NOMO-1 (cell line): ENCODE measurements around the gene ARVCF.

Source experiments
- DNase-seq, 2 experiments: peaks; one replicate each; lab custom pipeline; 2025; ENCODE audit not compliant: unreplicated experiment in 2 of 2; lab: John Stamatoyannopoulos, UW

The ARVCF gene

GRCh38 chr22:20019661-20020532 lies 3.3 kb upstream of the ARVCF start:
- no peak for DNase-seq

- no peak for DNase-seq
These were observed 1.4 kb upstream of the ARVCF start for GRCh38 chr22:20018001-20018400.

DNA sequence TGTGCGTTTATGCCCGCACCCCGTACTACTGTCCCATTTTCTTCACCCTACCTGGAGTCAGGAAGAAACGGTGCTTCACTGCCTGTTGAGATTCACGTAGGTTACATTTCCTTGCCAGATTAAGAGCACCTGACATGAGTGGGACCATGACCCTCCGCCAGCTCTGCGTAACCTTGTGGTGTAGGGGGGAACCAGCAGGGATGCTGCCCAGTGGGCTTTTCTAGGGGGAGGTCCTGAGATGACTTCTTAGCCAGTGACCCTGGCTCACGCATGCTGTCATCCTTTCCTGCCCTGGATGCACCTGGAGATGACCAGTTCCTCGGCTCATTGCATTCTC lies 967 bp upstream of the ARVCF start:
- no peak for DNase-seq

DNA sequence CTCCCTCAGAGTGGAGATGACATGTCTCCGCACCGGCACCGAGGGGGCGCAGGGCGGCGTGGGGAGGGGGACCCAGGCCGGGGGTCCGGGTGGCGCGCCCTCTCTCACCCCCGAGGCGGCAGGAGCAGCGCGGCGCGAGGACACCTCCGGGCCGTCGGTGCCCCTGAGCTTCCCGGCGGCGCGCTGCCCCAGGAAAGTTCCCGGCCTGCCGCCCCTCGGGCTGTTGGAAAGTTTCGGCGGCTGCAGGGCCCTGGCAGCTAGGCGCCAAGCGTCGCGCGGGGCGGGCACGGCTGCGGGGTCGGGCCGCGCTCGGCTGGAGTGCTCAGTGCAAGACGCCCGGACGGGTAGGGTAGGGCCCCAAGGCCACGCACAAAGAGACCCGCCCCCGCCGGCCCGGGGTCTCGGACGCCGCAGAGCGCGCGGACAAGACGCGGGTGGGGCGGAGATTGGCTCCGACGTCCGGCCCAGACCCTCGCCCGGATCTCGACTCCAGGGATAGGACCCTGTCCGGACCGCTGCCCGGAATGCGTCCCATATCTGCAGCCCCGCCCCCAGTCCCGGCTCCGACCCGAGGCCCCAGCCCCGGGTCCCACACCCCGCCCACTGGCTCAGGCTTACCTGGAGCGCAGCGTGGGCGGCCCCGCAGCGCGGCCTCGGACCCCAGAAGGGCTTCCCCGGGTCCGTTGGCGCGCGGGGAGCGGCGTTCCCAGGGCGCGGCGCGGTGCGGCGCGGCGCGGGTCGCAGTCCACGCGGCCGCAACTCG lies 471 bp downstream of the ARVCF start:
- peak; percentile 5 to 10 for DNase-seq

GRCh38 chr22:20015187-20015625 lies 1.4 kb downstream of the ARVCF start:
- DNase-seq = no peak

GRCh38 chr22:20014526-20015186 lies 2.0 kb downstream of the ARVCF start:
- no peak for DNase-seq

- peak in 1 of 2 experiments; percentile 31 for DNase-seq
These were observed 3.2 kb downstream of the ARVCF start for GRCh38 chr22:20013382-20013871.

DNA sequence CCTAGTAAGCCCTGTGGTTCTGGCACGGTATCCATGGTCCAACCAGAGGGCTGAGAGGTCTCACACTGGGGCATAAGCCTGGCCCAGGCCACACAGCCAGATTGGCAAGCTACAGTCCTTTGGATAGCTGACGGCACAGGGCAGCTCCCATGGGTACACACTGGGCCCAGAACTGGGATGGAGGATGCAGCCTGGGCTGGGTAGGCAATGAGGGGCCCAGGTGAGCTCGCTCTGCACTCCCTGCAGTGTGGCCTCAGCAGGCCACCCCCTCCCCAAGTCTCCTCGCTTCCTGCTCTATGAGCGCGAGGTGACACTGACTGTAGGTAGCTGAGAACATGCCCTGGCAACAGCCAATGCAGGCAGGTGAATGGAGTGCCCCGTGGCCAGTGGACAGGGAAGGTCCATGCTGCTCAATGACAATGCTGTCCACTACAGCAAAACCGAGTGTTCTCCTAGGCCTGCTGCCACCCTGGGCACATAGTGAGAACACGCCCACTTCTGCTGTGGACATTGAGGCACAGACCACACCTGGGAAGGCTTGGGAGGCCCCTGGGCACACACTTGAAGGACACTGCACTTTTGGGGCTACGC lies 3.8 kb downstream of the ARVCF start:
- DNase-seq = no peak

DNA sequence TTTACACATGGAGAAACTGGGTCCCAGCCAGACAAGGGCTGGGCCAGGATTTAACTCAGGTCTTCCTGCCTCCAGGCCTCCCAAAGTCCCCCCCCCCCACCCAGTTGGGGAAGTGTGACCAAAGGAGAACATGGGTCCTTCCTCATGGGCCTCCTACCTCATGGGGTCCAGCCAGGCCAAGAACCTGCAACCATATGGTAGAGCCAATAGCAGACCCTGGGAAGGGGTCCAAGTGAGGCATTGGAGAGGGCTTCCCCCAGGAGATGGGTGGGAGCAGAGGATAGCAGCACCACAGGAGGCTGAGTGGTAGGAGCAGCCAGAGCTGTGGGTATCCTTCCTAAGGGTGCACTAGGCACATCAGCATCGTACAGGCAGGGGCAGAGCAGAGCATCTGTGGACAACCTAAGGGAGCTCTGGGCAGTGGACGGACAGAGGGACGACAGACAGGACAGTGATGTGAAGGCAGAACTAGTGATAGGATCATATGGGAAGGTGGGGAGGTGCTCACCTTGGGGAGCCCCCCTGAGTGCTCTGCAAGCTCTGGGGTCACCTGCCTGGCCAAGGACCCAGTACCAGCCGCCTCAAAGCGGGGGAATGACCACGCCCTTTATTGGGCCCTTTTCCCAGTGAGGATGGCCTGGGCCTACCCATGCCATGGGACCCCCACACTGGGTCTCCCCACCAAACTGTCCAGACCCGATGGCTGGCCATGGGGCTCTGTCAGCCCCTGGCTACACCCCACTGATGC lies 4.5 kb downstream of the ARVCF start:
- no peak for DNase-seq

DNA sequence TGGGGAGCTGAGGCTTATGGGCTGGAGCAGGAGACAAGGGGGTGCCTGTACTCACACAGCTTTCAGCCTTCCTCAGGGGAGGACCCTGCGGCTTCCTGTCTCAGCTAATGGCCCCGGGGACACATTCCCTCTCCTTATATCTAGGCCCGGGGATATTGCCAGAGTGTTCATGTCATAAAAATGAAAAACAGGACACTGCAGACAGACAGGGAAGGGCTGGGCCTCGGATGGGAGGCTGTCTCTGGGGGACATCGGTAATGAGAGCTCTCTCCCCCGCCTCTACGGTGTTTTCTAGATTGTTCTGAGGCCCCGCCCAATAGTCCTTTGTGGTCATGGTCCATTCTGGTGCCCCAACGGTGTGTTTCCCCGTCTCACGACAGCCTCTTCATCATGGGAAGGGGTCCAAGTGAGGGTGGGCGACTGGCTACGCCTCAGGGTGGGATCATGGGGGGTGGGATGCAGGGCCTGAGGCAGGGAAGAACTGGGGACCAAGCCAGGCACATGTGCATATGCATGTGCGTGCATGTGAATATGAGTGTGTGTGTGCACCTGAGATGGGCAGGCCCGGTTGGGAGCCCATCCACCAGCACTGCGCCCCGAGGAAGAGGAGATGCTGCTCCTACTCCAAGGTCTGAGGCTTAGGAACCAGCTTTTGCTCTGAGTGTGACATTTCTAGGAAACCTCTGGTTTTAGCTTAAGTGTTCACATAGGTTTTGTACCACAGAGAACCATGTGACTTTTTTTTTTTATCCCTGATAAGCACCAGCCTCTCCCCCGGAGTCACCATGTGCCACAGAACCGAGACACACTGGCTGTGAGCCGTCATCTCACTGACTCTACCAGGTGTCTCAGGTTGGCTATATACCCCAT lies 5.3 kb downstream of the ARVCF start:
- DNase-seq = no peak

GRCh38 chr22:20010307-20011122 lies 6.1 kb downstream of the ARVCF start:
- no peak for DNase-seq

GRCh38 chr22:20009582-20010306 lies 6.9 kb downstream of the ARVCF start:
- no peak for DNase-seq

- no peak for DNase-seq
These were observed 7.6 kb downstream of the ARVCF start for GRCh38 chr22:20009018-20009491.

DNA sequence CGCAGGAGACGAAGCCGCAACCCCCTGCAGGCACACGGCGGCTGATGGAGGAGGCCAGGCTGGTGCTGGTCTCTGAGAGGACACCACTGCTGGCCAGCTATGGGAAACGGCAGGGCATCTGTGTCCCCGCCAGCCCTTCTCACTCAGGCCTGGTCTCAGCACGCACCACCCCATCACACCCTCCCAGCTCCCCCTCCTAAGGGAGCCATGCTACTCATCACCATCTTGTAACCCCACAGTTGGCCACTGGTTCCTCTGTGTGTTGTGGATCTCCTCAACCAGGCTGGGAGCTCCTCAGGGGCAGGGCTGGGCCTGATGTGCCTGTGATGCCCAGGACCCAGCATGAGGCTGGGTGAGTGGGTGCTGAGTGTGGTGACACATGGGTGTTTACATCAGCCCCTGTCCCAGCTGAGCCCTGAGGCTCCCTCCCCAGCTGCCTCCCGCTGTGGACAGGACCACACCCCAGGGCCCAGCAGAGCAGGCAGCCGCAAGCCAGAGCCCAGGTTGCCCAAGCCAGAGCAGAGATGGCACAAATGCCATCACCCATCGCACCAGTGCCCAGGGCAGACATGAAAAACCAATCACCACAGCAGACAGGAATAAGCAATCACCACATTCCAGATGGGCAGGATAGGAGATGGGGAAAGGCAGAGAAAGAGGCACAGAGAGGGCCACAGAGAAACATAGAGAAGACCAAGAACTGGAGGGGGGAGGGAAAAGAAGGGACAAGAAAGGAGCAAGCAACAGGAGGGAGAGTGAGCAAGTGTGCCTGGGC lies 8.2 kb downstream of the ARVCF start:
- no peak for DNase-seq

DNA sequence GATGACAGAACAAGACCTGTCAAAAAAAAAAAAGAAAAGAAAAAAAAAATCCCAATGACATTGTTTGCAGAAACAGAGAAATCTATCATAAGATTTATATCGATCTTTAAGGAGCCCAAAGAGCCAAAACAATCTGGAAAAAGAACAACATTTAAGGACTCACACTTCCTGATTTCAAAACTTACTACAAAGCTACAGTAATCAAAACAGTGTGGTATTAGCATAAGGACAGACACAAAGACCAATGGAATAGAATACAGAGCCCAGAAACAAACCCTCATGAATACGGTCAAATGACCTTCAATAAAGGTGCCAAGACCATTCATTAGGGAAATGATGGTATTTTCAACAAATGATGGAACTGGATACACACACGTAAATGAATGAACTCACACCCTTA lies 12.2 kb downstream of the ARVCF start:
- no peak for DNase-seq

DNA sequence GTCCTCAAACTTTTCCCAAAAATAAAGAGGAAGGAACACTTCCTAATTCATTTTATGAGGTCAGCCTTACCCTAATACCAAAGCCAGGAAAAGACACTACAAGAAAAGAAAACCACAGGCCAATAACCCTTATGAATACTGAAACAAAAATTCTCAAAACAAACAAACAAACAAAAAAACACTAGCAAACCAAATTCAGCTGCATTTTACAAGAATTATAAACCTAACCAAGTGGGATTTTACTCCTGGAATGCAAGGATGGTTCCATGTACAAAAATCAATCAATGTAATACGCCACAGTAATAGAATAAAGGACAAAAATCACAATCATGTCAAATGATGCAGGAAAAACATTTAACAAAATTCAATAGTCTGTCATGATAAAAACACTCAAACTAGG lies 13.3 kb downstream of the ARVCF start:
- no peak for DNase-seq

DNA sequence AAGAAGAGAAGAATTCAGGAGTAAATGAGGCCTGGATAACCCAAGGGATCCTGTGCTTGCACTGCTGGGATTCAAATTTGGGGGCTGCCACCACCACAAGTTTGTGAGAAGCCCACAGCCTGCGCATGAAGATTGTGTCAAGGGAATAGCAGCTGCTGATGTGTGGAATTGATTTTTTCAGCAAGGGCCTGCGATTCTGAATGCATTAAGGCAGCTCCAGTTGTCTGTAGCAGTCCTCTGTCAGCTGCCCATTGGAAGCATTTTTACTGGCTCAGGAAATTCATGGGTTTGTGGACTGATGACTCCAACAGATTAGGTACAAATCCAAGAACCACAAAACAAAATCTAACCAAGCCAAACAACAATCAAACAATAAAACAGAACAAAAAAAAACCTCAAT lies 14.0 kb downstream of the ARVCF start:
- DNase-seq = no peak
